HG02943 (cell line): ENCODE results near the gene DTNA.

Experiments
- ATAC-seq: cut with Tn5 transposase; IDR thresholded peaks from one replicate; pipeline ENCODE4 v1.9.1; 2021; ENCODE audit warnings: mild to moderate bottlenecking, low read depth, moderate library complexity; ENCODE audit not compliant: unreplicated experiment

DTNA gene

GRCh38 chr18:34803877-34804400, 93.8 kb downstream of the DTNA start:
- ATAC-seq, result no peak

GRCh38 chr18:34805103-34805877, 95.2 kb downstream of the DTNA start:
- no peak for ATAC-seq

GRCh38 chr18:34805878-34806351, 95.8 kb downstream of the DTNA start:
- no peak for ATAC-seq

- no peak for ATAC-seq
Observed at GRCh38 chr18:34806527-34806926, 96.4 kb downstream of the DTNA start.

- no peak for ATAC-seq
Observed at GRCh38 chr18:34807106-34807796, 97.2 kb downstream of the DTNA start.

- ATAC-seq, result no peak
Observed at GRCh38 chr18:34808389-34808788, 98.3 kb downstream of the DTNA start.

GRCh38 chr18:34809451-34810072, 99.5 kb downstream of the DTNA start:
- no peak for ATAC-seq

- ATAC-seq, result no peak
Observed at GRCh38 chr18:34816183-34816582, 106.1 kb downstream of the DTNA start.

- no peak for ATAC-seq
Observed at GRCh38 chr18:34817636-34818035, 107.5 kb downstream of the DTNA start.

- ATAC-seq, result no peak
Observed at GRCh38 chr18:34818064-34818463, 108.0 kb downstream of the DTNA start.

- no peak for ATAC-seq
Observed at GRCh38 chr18:34820360-34821065, 110.4 kb downstream of the DTNA start.

- ATAC-seq, result no peak
Observed at GRCh38 chr18:34821669-34822210, 111.6 kb downstream of the DTNA start.

GRCh38 chr18:34828093-34828492, 118.0 kb downstream of the DTNA start:
- no peak for ATAC-seq

- ATAC-seq, result no peak
Observed at GRCh38 chr18:34834897-34835296, 124.8 kb downstream of the DTNA start.

GRCh38 chr18:34835466-34835865, 125.4 kb downstream of the DTNA start:
- no peak for ATAC-seq

GRCh38 chr18:34837769-34838272, 127.7 kb downstream of the DTNA start:
- ATAC-seq, result no peak

GRCh38 chr18:34838669-34839068, 128.6 kb downstream of the DTNA start:
- no peak for ATAC-seq

GRCh38 chr18:34840256-34840826, 130.2 kb downstream of the DTNA start:
- no peak for ATAC-seq

GRCh38 chr18:34841891-34842290, 131.8 kb downstream of the DTNA start:
- no peak for ATAC-seq

GRCh38 chr18:34844072-34844471, 134.0 kb downstream of the DTNA start:
- no peak for ATAC-seq
